Epithelial cell of alveolus of lung (primary cell): ENCODE data around the gene KMT5B. TPM values are rescaled to one million over a fixed set of nuclear protein-coding genes. Genes with fewer than 3 reads are reported as not detected.

Experiments used
- total RNA-seq: library from RNA; depleted of rRNA; stranded (reverse); fragments of >200 nt; gene quantifications from 2 replicates; pipeline ENCODE4 v1.2.1, GENCODE V29; 2015

The KMT5B gene
- 8.4 and 15.0 TPM in 2 replicates for total RNA-seq

GRCh38 chr11:68213135-68213515, at the start of gene KMT5B:
Gene KMT5B, minus strand, starts transcription at chr11:68213296. Its CDS starts 23,220 bp downstream, at chr11:68190076.

GRCh38 chr11:68121067-68121899, 91.8 kb downstream of the KMT5B start, which contains the start of gene CHKA:
Gene CHKA, minus strand, starts transcription at chr11:68121388. Its CDS starts 211 bp downstream, at chr11:68121177.

Other genes starting within 250 kb of the KMT5B start
- gene UNC93B1, start 209.2 kb downstream of the KMT5B start, total RNA-seq: 23.6 and 26.2 TPM in 2 replicates
- 16.7 and 47.0 TPM in 2 replicates for gene ALDH3B1, start 203.0 kb downstream of the KMT5B start, total RNA-seq
- gene NDUFS8, start 182.6 kb downstream of the KMT5B start, total RNA-seq: 183 and 201 TPM in 2 replicates
- 67.6 and 116 TPM in 2 replicates for gene TCIRG1, start 174.3 kb downstream of the KMT5B start, total RNA-seq
- gene CHKA, start 91.9 kb downstream of the KMT5B start, total RNA-seq: 4.5 and 16.2 TPM in 2 replicates
- 33.7 and 76.9 TPM in 2 replicates for gene C11orf24, start 58.7 kb upstream of the KMT5B start, total RNA-seq
- 14.9 and 32.4 TPM in 2 replicates for gene LRP5, start 99.3 kb upstream of the KMT5B start, total RNA-seq
- gene PPP6R3, start 247.5 kb upstream of the KMT5B start, total RNA-seq: 67.4 and 72.9 TPM in 2 replicates